ENCODE results near the gene PDGFA.

PDGFA gene

DNA sequence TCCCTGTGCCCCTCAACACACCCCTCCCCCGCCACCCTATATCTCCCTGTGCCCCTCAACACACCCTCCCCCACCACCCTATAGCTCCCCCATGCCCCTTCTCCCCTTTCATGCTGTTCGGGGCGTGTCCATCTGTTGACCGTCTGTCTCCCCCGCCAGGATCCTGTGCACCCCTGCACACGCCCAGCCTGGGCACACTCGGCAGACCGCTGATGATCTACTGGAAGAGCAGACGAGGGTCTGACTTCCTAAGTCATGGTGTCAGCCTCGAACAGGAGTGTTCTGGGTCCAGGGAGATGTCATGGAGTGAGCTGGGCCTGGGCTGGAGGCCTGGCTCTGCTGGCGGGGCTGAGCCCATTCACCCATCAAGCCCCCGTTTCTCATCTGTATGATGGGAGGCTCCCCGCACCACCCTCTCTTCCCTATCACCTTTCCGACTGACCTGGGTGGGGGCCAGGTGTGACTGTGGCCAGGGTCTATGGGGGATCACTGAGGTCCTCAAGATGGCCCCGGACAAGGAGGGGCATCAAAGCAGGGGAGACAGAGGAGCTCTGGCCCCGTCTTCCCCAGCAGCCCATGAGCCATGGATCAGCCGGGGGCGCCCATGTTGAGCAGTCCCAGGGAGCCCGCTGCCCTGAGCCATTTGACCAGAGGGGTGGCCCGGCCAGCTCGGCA, 48.3 kb downstream of the PDGFA start:
- peak; percentile 51 for DNase-seq

DNA sequence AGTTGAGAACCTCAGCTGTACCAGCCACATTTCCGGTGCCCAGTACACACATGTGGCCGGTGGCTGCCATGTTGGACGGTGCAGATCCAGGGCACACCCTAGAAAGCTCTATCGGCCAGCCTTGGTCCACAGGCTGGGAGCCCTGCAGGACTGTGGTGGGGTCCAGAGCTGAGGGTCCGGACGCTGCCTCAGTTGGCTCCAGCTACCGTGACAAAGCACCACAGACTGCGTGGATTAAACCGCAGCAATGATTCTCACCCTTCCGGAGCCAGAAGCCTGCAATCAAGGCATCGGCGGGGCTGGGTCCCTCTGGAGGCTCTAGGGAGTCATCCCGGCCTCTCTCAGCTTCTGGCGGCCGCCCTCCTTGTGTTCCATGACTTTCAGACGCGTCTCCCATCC, 50.1 kb downstream of the PDGFA start:
- DNase-seq = peak; percentile 50

GRCh38 chr7:468681-469562, 50.7 kb downstream of the PDGFA start:
- DNase-seq = peak; percentile 46

DNA sequence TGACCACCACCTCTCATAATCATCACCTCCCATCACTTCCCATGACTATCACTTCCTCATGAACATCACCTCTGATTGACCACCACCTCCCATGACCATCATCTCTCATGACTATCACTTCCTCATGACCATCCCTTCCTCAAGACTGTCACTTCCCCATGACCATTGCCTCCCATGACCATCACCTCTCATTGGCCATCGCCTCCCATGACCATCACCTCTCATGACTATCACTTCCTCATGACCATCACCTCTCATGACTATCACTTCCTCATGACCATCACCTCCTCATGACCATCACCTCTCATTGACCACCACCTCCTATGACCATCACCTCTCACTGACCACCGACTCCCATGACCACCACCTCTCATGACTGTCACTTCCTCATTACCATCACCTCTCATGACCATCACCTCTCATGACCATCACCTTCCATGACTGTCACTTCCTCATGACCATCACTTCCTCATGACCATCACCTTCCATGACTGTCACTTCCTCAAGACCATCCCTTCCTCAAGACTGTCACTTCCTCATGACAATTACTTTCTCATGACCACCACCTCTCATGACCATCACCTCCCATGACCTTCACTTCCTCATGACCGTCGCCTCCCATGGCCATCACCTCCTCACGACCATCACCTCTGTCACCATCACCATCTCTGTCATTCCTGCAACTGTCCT, 51.6 kb downstream of the PDGFA start:
- no peak for DNase-seq

DNA sequence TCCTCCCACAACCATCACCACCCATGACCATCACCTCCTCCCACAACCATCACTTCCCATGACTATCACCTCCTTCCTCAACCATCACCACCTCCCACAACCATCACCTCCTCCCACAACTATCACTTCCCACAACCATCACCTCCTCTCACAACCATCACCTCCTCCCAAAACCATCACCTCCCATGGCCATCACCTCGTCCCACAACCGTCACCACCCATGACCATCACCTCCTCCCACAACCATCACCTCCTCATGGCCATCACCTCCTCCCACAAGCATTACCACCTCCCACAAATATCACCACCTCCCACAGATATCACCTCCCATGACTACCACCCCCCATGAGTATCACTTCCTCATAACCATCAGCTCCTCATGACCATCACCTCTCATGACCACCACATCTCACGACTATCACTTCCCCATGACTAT, 52.2 kb downstream of the PDGFA start:
- peak; percentile 33 for DNase-seq

- DNase-seq = peak; percentile 22
Observed at GRCh38 chr7:466465-467191, 53.0 kb downstream of the PDGFA start.

- peak; percentile 54 for DNase-seq
Observed at GRCh38 chr7:465710-466400, 53.8 kb downstream of the PDGFA start.

GRCh38 chr7:464454-465401, 54.9 kb downstream of the PDGFA start:
- peak; percentile 62 for DNase-seq

- peak; percentile 58 for DNase-seq
Observed at GRCh38 chr7:463817-464453, 55.7 kb downstream of the PDGFA start.

DNA sequence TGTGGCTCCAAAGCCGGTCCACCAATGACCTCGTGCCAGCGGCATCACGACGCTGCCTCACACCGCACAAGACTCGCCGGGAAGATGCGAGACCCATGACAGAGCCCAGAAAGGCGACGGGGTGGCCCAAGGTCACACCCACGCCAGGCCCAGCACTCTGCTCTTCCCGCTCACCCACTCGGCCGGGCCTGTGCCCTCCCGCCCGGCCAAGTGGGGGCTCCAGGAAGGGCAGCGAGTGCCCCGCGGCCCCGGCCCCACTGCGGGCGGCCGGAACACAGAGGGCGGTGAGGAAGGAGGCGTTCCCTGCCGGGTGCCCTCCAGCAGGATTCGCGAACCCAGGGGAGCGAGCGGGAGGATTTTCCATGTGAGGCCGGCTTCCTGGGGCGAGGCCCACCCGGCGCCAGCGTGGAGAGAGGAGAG, 56.3 kb downstream of the PDGFA start:
- DNase-seq = peak; percentile 47

- peak; percentile 17 for DNase-seq
Observed at GRCh38 chr7:462173-463103, 57.2 kb downstream of the PDGFA start.

- DNase-seq = no peak
Observed at GRCh38 chr7:461453-462172, 58.0 kb downstream of the PDGFA start.

- no peak for DNase-seq
Observed at GRCh38 chr7:461117-461452, 58.6 kb downstream of the PDGFA start.

DNA sequence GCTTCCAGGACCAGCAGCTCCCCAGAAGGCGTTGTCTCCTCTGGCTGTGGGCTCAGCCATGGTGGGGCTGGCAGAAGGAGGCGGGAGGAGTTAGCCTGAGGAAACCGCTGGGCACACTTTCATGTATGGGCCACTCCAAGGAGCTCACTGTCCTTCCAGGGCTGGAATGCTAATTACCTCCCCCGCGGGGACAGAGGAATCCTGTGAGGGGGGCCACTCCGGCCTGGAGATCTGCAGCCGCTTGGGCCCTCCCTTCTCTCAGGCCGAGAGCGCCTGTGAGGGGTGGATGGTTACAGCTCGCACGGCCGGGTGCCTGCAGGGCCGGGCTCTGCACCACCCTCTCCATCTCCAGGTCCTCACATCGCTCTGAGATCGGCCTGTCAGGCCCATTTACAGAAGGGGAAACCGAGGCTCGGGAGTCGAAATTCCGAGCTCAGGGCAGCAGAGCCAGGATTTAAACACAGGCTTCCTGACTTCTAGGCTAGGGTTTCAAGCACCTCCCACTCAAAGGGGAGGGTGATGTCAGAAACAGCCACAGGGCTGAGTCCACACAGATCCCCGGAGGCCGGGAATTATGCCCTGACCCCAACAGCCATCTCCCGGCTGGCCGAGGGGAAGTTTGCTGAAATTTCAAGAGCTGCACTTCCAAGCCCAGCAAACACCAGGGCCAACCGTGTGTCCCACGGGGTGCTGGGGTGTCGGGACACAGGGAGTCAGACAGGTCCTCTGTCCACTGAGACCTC, 59.1 kb downstream of the PDGFA start:
- no peak for DNase-seq

GRCh38 chr7:459584-460373, 59.9 kb downstream of the PDGFA start:
- DNase-seq = no peak

DNA sequence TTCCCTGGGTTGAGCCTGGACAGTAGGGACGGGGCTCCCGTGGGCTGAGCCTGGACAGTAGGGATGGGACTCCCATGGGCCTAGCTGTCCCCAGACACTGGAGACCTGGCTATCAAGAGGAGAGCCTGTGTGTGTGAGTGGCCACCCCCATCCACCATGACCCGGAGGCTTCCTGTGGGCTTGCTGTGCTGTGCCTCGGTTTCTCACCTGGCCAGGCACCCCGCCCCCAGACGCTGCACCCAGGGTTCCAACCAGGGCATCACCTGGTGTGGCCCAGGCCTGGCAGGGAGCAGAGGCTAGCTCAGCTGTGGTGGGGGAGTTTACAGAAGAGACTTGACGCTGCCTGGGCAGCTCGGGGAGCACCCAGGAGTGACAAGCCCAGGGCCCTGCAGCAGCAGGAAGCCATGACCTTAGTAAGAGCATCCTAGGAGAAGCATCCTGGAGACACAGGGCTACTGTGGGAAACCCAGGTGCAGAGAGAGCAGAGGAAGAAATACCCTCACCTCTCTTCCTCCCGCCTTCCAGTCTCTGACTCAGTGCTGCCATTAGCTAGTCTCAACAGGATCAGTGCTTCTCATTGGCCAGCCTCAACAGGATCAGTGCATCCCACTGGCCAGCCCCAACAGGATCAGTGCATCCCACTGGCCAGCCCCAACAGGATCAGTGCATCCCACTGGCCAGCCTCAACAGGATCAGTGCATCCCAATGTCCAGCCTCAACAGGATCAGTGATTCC, 61.0 kb downstream of the PDGFA start:
- no peak for DNase-seq

All from activated effector memory CD4-positive, alpha-beta T cell treated with anti-CD3 and anti-CD28 coated beads, Interleukin-2, amount 50 U/mL, for 16 hours (primary cell).